H1 (cell line): ENCODE data around the gene NME7. TPM values are rescaled to one million over a fixed set of nuclear protein-coding genes. Genes with fewer than 3 reads are reported as not detected.

Source experiments
- KDM4A ChIP-seq: IDR thresholded peaks from one replicate; pipeline ENCODE4 v1.7.1; 2012; ENCODE audit warnings: low read depth, mild to moderate bottlenecking, moderate library complexity, low read length, inconsistent platforms; ENCODE audit not compliant: severe bottlenecking
- MAFK ChIP-seq: IDR thresholded peaks from 2 replicates; pipeline ENCODE4 v1.6.1; 2012; ENCODE audit warnings: low read depth, mild to moderate bottlenecking, improper control_type of control experiment, low read length
- NRF1 ChIP-seq: IDR thresholded peaks from 2 replicates; pipeline ENCODE4 v1.6.1; 2011; ENCODE audit warnings: mild to moderate bottlenecking, low read depth, low read length, improper control_type of control experiment
- SP1 ChIP-seq: IDR thresholded peaks from 2 replicates; pipeline ENCODE4 v1.6.1; 2011; ENCODE audit warnings: low read depth, low read length
- SP2 ChIP-seq: IDR thresholded peaks from 2 replicates; pipeline ENCODE4 v1.6.1; 2012; ENCODE audit warnings: mild to moderate bottlenecking, low read length, inconsistent platforms
- SUZ12 ChIP-seq: fragments of 200-600 bp; sonication (generic); IDR thresholded peaks from 2 replicates; pipeline ENCODE4 v1.6.1; 2012; ENCODE audit warnings: mild to moderate bottlenecking, inconsistent platforms, low read length, moderate library complexity, mixed read lengths
- TCF12 ChIP-seq: IDR thresholded peaks from 2 replicates; pipeline ENCODE4 v1.6.1; 2011; ENCODE audit warnings: low read depth, mild to moderate bottlenecking, low read length
- YY1 ChIP-seq: IDR thresholded peaks from 2 replicates; pipeline ENCODE4 v1.6.1; 2011; ENCODE audit warnings: low read depth, mild to moderate bottlenecking, low read length
- polyA plus RNA-seq, 7 experiments: library from polyadenylated mRNA; depleted of rRNA in 3 of 7; stranded (reverse) in 5 of 7; unstranded in 2 of 7; fragments of >200 nt in 5 of 7; fragments of 200-250 nt in 2 of 7; gene quantifications; 1 replicate in 5 of 7; 2 replicates in 1 of 7; 4 replicates in 1 of 7; pipeline versions ENCODE4 v1.2.1 to v1.2.3, GENCODE V29; 2011 to 2013; ENCODE audit warnings: missing spikeins in 2 of 7, mixed read lengths in 2 of 7
- total RNA-seq: library from RNA; stranded (reverse); fragmentation: NEBNext Ultra II Directional; extraction: Animal tissue kit (Norgen Biotek cat#: 25700); gene quantifications from 2 replicates; pipeline ENCODE4 v1.2.1, GENCODE V29; 2021
- TF ChIP-seq, protein P1 (sequence below): fragments of 300-600 bp; sonication (generic); IDR thresholded peaks from 2 replicates; pipeline ENCODE4 v1.7.1; 2012; ENCODE audit warnings: low read length, moderate library complexity, mild to moderate bottlenecking, inconsistent platforms; ENCODE audit not compliant: insufficient replicate concordance
- TF ChIP-seq, protein P2 (sequence below): IDR thresholded peaks from 2 replicates; pipeline ENCODE4 v1.6.1; 2012; ENCODE audit warnings: inconsistent platforms
- TF ChIP-seq, protein P3 (sequence below): IDR thresholded peaks from 2 replicates; pipeline ENCODE4 v1.6.1; 2011; ENCODE audit warnings: low read length, improper control_type of control experiment

Gene NME7
- total and polyA plus RNA-seq, 2 of the 8 experiments (the other 6 are each of a cell fraction or from before 2014, with no cell fraction given), result 11.6 to 28.5 TPM

DNA sequence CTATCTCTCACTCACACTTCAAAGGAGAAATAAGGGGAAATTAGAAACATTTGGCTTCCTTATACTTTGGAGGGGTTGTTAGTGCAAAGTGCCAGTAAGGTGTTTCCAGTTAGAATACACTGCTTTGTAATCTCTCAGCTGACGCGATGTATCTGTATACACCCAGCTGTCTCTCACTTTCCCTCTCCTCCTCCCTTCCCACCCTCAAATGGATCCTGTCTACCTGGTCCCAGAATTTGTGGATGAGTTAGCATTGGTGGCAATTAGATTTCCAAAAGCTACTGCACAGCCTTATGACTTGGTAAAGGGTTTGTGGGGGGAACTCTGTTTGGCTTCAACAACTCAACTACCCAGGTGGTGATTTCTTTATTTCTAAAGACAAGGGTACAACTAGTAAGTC lies 250.6 kb downstream of the NME7 start (continued):
- TF ChIP-seq, protein P1, sequence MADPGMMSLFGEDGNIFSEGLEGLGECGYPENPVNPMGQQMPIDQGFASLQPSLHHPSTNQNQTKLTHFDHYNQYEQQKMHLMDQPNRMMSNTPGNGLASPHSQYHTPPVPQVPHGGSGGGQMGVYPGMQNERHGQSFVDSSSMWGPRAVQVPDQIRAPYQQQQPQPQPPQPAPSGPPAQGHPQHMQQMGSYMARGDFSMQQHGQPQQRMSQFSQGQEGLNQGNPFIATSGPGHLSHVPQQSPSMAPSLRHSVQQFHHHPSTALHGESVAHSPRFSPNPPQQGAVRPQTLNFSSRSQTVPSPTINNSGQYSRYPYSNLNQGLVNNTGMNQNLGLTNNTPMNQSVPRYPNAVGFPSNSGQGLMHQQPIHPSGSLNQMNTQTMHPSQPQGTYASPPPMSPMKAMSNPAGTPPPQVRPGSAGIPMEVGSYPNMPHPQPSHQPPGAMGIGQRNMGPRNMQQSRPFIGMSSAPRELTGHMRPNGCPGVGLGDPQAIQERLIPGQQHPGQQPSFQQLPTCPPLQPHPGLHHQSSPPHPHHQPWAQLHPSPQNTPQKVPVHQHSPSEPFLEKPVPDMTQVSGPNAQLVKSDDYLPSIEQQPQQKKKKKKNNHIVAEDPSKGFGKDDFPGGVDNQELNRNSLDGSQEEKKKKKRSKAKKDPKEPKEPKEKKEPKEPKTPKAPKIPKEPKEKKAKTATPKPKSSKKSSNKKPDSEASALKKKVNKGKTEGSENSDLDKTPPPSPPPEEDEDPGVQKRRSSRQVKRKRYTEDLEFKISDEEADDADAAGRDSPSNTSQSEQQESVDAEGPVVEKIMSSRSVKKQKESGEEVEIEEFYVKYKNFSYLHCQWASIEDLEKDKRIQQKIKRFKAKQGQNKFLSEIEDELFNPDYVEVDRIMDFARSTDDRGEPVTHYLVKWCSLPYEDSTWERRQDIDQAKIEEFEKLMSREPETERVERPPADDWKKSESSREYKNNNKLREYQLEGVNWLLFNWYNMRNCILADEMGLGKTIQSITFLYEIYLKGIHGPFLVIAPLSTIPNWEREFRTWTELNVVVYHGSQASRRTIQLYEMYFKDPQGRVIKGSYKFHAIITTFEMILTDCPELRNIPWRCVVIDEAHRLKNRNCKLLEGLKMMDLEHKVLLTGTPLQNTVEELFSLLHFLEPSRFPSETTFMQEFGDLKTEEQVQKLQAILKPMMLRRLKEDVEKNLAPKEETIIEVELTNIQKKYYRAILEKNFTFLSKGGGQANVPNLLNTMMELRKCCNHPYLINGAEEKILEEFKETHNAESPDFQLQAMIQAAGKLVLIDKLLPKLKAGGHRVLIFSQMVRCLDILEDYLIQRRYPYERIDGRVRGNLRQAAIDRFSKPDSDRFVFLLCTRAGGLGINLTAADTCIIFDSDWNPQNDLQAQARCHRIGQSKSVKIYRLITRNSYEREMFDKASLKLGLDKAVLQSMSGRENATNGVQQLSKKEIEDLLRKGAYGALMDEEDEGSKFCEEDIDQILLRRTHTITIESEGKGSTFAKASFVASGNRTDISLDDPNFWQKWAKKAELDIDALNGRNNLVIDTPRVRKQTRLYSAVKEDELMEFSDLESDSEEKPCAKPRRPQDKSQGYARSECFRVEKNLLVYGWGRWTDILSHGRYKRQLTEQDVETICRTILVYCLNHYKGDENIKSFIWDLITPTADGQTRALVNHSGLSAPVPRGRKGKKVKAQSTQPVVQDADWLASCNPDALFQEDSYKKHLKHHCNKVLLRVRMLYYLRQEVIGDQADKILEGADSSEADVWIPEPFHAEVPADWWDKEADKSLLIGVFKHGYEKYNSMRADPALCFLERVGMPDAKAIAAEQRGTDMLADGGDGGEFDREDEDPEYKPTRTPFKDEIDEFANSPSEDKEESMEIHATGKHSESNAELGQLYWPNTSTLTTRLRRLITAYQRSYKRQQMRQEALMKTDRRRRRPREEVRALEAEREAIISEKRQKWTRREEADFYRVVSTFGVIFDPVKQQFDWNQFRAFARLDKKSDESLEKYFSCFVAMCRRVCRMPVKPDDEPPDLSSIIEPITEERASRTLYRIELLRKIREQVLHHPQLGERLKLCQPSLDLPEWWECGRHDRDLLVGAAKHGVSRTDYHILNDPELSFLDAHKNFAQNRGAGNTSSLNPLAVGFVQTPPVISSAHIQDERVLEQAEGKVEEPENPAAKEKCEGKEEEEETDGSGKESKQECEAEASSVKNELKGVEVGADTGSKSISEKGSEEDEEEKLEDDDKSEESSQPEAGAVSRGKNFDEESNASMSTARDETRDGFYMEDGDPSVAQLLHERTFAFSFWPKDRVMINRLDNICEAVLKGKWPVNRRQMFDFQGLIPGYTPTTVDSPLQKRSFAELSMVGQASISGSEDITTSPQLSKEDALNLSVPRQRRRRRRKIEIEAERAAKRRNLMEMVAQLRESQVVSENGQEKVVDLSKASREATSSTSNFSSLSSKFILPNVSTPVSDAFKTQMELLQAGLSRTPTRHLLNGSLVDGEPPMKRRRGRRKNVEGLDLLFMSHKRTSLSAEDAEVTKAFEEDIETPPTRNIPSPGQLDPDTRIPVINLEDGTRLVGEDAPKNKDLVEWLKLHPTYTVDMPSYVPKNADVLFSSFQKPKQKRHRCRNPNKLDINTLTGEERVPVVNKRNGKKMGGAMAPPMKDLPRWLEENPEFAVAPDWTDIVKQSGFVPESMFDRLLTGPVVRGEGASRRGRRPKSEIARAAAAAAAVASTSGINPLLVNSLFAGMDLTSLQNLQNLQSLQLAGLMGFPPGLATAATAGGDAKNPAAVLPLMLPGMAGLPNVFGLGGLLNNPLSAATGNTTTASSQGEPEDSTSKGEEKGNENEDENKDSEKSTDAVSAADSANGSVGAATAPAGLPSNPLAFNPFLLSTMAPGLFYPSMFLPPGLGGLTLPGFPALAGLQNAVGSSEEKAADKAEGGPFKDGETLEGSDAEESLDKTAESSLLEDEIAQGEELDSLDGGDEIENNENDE, result no peak
- TF ChIP-seq KDM4A (no peak), MAFK (no peak), SP1 (no peak), NRF1 (no peak), TCF12 (no peak), YY1 (no peak), SUZ12 (no peak), SP2 (no peak)
- TF ChIP-seq, protein P2, sequence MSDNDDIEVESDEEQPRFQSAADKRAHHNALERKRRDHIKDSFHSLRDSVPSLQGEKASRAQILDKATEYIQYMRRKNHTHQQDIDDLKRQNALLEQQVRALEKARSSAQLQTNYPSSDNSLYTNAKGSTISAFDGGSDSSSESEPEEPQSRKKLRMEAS, result no peak
- TF ChIP-seq, protein P3, sequence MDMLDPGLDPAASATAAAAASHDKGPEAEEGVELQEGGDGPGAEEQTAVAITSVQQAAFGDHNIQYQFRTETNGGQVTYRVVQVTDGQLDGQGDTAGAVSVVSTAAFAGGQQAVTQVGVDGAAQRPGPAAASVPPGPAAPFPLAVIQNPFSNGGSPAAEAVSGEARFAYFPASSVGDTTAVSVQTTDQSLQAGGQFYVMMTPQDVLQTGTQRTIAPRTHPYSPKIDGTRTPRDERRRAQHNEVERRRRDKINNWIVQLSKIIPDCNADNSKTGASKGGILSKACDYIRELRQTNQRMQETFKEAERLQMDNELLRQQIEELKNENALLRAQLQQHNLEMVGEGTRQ, result no peak
